Tibial nerve (tissue), 4 donors: ENCODE results near the gene DCT.

ENCODE experiments used
- CTCF ChIP-seq, 5 experiments: fragments of 200-600 bp in 3 of 5; fragments of 450-650 bp in 2 of 5; sonication (generic) in 3 of 5; IDR thresholded peaks; one replicate each; pipeline ENCODE4 v1.5.1; 2016 to 2019; ENCODE audit warnings: antibody characterized with exemption in 5 of 5, mild to moderate bottlenecking in 3 of 5, moderate library complexity in 2 of 5
- EP300 ChIP-seq, 2 donors: sonication (generic); formaldehyde crosslinking; IDR thresholded peaks; one replicate each; pipeline ENCODE4 v1.6.1; 2017; ENCODE audit warnings: antibody characterized with exemption in 2 of 2, mild to moderate bottlenecking in 1 of 2
- POLR2A ChIP-seq, 2 donors: fragments of 450-650 bp; IDR thresholded peaks; one replicate each; pipeline ENCODE4 v1.6.1; 2017; ENCODE audit warnings: antibody characterized with exemption in 2 of 2, mild to moderate bottlenecking in 2 of 2, moderate library complexity in 2 of 2

- TF ChIP-seq CTCF (IDR thresholded peaks at IDR 0.05) = no peak
- TF ChIP-seq POLR2A (IDR thresholded peaks at IDR 0.05) = no peak
- TF ChIP-seq EP300 (IDR thresholded peaks at IDR 0.05) = no peak
Measured at GRCh38 chr13:94524407-94524806, 44.9 kb upstream of the DCT start.
